OCI-LY7 (cell line): ENCODE measurements around the gene NCOA3. TPM values are rescaled to one million over a fixed set of nuclear protein-coding genes. Genes with fewer than 3 reads are reported as not detected.

ENCODE experiments used
- BruUV-seq: library from RNA; stranded (reverse); fragments of 400-500 nt; replicated peaks from 2 replicates; lab custom pipeline; 2021; lab: Mats Ljungman, UMichigan
- CTCF ChIA-PET: fragments of 300-600 bp; sonication (Branson Sonifier 250); formaldehyde crosslinking; loops from one replicate; lab custom pipeline; 2022; ENCODE audit warnings: antibody characterized with exemption; ENCODE audit not compliant: unreplicated experiment; lab: Charles Lee
- POLR2A ChIA-PET: fragments of 300-600 bp; sonication (Branson Sonifier 250); formaldehyde crosslinking; loops from one replicate; lab custom pipeline; 2022; ENCODE audit warnings: antibody characterized with exemption; lab: Charles Lee
- DNase-seq: peaks from one replicate; pipeline ENCODE4 v3.0.0-alpha.2; 2015; ENCODE audit warnings: low spot score
- H2AFZ ChIP-seq: fragments of 200-600 bp; sonication (generic), shearing (Covaris generic); 2 replicates; pipeline ENCODE4 v1.6.1; 2014; ENCODE audit warnings: mild to moderate bottlenecking, antibody characterized with exemption, low read length, moderate library complexity
- H3K27ac ChIP-seq: fragments of 200-600 bp; sonication (generic); 2 replicates; pipeline ENCODE4 v1.5.1; 2014; ENCODE audit warnings: mixed run types, low read depth, mild to moderate bottlenecking, moderate library complexity, low read length, inconsistent platforms; ENCODE audit not compliant: poor library complexity, severe bottlenecking
- H3K36me3 ChIP-seq: fragments of 200-600 bp; sonication (generic); 2 replicates; pipeline ENCODE4 v1.6.1; 2014; ENCODE audit warnings: mild to moderate bottlenecking, antibody characterized with exemption, low read length, moderate library complexity, mixed read lengths; ENCODE audit not compliant: insufficient read depth
- H3K4me1 ChIP-seq: fragments of 200-600 bp; sonication (generic); 2 replicates; pipeline ENCODE4 v1.5.1; 2014; ENCODE audit warnings: mild to moderate bottlenecking, low read length; ENCODE audit not compliant: insufficient read depth, poor library complexity, severe bottlenecking
- H3K4me2 ChIP-seq: fragments of 200-600 bp; sonication (generic); 2 replicates; pipeline ENCODE4 v1.6.1; 2014; ENCODE audit warnings: mild to moderate bottlenecking, low read length
- H3K4me3 ChIP-seq: fragments of 200-600 bp; sonication (generic); 2 replicates; pipeline ENCODE4 v1.5.1; 2014; ENCODE audit warnings: mild to moderate bottlenecking, low read depth, low read length; ENCODE audit not compliant: poor library complexity, severe bottlenecking
- H3K79me2 ChIP-seq: fragments of 200-600 bp; sonication (generic); 2 replicates; pipeline ENCODE4 v1.6.1; 2016; ENCODE audit warnings: low read depth, mild to moderate bottlenecking, low read length, moderate library complexity, mixed read lengths; ENCODE audit not compliant: insufficient read depth
- H3K9me2 ChIP-seq: fragments of 200-600 bp; sonication (generic); 2 replicates; pipeline ENCODE4 v1.6.1; 2016; ENCODE audit warnings: mild to moderate bottlenecking, low read length, mixed read lengths; ENCODE audit not compliant: insufficient read depth
- H3K9me3 ChIP-seq: fragments of 200-600 bp; sonication (generic); 2 replicates; pipeline ENCODE4 v1.6.1; 2014; ENCODE audit warnings: mild to moderate bottlenecking, mixed run types, low read length, mixed read lengths
- H4K20me1 ChIP-seq: fragments of 200-600 bp; sonication (generic); 2 replicates; pipeline ENCODE4 v1.6.1; 2014; ENCODE audit warnings: mild to moderate bottlenecking, antibody characterized with exemption, low read length, moderate library complexity, mixed read lengths; ENCODE audit not compliant: insufficient read depth
- CTCF ChIP-seq: fragments of 200-600 bp; sonication (generic); conservative IDR thresholded peaks from 2 replicates; pipeline ENCODE4 v1.5.1; 2014; ENCODE audit warnings: mild to moderate bottlenecking, antibody characterized with exemption, low read length, moderate library complexity, mixed read lengths
- EZH2phosphoT487 ChIP-seq: fragments of 200-600 bp; sonication (generic); IDR thresholded peaks from 2 replicates; pipeline ENCODE4 v1.6.1; 2018; ENCODE audit warnings: low read depth, borderline replicate concordance, mild to moderate bottlenecking, mixed run types, antibody characterized with exemption, low read length, moderate library complexity, mixed read lengths
- intact Hi-C: fragments of 100-400 bp; cut with micrococcal nuclease; formaldehyde crosslinking; loops from one replicate; pipeline ENCODE4 v1.10.0; 2022; ENCODE audit not compliant: unreplicated experiment
- total RNA-seq, 2 experiments: library from RNA; depleted of rRNA in 1 of 2; stranded (reverse); fragments of >200 nt in 1 of 2; shearing (Covaris generic) in 1 of 2; gene quantifications; 2 replicates each; pipeline ENCODE4 v1.2.3, GENCODE V29; 2014 to 2022

NCOA3 gene
- total RNA-seq, 2 experiments from 2014 or later, result 50.5 to 75.6 TPM

GRCh38 chr20:47502271-47503239, 868 bp downstream of the NCOA3 start:
- POLR2A ChIA-PET, result interaction anchor here (0.5 to 4.1 kb wide), 22 partner anchors 10 to 240 kb away, joined by 3 to 47 read pairs (median 6); no protein-coding TSS in a partner anchor
- Histone ChIP-seq H3K27ac (peak overlapping the region; percentile 80), H3K9me3 (no peaks in the 10 kb centered on the region), H3K4me3 (peak overlapping the region; percentile 82), H3K36me3 (peaks cover 20% of the 10 kb centered on the region), H2AFZ (no peak overlapping the region), H3K4me2 (peak overlapping the region; percentile 81), H4K20me1 (peaks cover 21% of the 10 kb centered on the region), H3K9me2 (no peaks in the 10 kb centered on the region), H3K79me2 (peaks cover 73% of the 10 kb centered on the region), H3K4me1 (peaks cover 49% of the 10 kb centered on the region)
- peak; percentile 84 for DNase-seq
- CTCF ChIA-PET, result interaction anchor here (1.0 to 1.8 kb wide), 2 partner anchors 9 to 15 kb away, joined by 3 to 8 read pairs; no protein-coding TSS in a partner anchor
- TF ChIP-seq CTCF (no peak), EZH2phosphoT487 (no peak)
- intact Hi-C loops, result loop anchor here (1.0 to 5.0 kb wide), 6 partner anchors 50 to 230 kb away; no protein-coding TSS in a partner anchor
- no TSS peak for BruUV-seq

GRCh38 chr20:47503685-47504084, 2.0 kb downstream of the NCOA3 start:
- Histone ChIP-seq H3K4me2 (peak overlapping the region; percentile 81), H3K9me2 (no peaks in the 10 kb centered on the region), H3K9me3 (no peaks in the 10 kb centered on the region), H3K4me1 (peaks cover 51% of the 10 kb centered on the region), H3K36me3 (peaks cover 25% of the 10 kb centered on the region), H4K20me1 (peaks cover 24% of the 10 kb centered on the region), H3K27ac (peak overlapping the region; percentile 80), H2AFZ (no peak overlapping the region), H3K4me3 (peak overlapping the region; percentile 82), H3K79me2 (peaks cover 84% of the 10 kb centered on the region)
- no TSS peak for BruUV-seq
- peak; percentile 49 for DNase-seq
- TF ChIP-seq EZH2phosphoT487 (no peak), CTCF (0 out of 2 replicates have a peak, but pooled peaks have one; percentile 21)
- ChIA-PET CTCF (no interaction called here), POLR2A (interaction anchor here (0.6 to 4.1 kb wide), 21 partner anchors 10 to 187 kb away, joined by 3 to 47 read pairs (median 5); no protein-coding TSS in a partner anchor)
- intact Hi-C loops, result loop anchor here (1.0 to 5.0 kb wide), 6 partner anchors 51 to 231 kb away; no protein-coding TSS in a partner anchor
